ENCODE results near the gene DCAF12.

The DCAF12 gene

DNA sequence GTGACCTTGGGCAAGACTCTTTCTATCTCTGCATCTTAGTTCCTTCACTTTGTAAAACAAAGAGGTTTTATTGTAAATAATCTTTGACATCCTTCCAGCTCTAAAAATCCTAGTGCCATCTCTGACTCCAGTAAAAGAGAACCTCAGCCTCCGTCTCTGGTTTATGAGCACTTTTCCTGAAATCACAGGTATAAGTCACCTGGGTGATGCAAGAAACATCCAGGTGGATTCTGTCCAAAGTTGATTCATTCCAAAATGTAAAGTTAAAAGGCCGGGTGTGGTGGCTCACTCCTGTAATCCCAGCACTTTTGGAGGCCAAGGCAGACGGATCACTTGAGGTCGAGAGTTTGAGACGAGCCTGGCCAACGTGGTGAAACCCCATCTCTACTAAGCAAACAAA is 56.7 kb downstream of the DCAF12 start:
- Histone ChIP-seq H3K36me3 (replicated peaks; ENCODE audit: insufficient read depth, low read length) (no peaks in the 10 kb centered on the region), H3K4me2 (ENCODE audit: low read depth, low read length) (no peak overlapping the region), H2AFZ (ENCODE audit: low read length) (no peak overlapping the region), H4K20me1 (ENCODE audit: insufficient read depth, low read length) (no peaks in the 10 kb centered on the region), H3K9me2 (replicated peaks; ENCODE audit: insufficient read depth, low read length) (no peaks in the 10 kb centered on the region), H3K79me2 (ENCODE audit: low read length) (no peaks in the 10 kb centered on the region), H3K27me3 (replicated peaks; ENCODE audit: insufficient read depth, low read length) (no peaks in the 10 kb centered on the region), H3K9ac (ENCODE audit: low read length) (no peak overlapping the region), H3F3A (ENCODE audit: insufficient read depth, low read length) (peaks cover 5% of the 10 kb centered on the region; the same call in 1 of the 2 replicates), H3K9me3 (replicated peaks; ENCODE audit: insufficient read depth, low read length) (no peaks in the 10 kb centered on the region), H3K4me1 (ENCODE audit: low read length) (peaks cover 16% of the 10 kb centered on the region), H3K27ac (ENCODE audit: low read length) (no peak overlapping the region), H3K4me3 (ENCODE audit: low read length) (no peak overlapping the region)
- no peak for DNase-seq
- TF ChIP-seq EZH2phosphoT487 (IDR thresholded peaks at IDR 0.05; ENCODE audit: low read length) (no peak), EZH2 (optimal IDR thresholded peaks at IDR 0.05; ENCODE audit: low read depth, low read length) (no peak)
- TF ChIP-seq, protein P1, sequence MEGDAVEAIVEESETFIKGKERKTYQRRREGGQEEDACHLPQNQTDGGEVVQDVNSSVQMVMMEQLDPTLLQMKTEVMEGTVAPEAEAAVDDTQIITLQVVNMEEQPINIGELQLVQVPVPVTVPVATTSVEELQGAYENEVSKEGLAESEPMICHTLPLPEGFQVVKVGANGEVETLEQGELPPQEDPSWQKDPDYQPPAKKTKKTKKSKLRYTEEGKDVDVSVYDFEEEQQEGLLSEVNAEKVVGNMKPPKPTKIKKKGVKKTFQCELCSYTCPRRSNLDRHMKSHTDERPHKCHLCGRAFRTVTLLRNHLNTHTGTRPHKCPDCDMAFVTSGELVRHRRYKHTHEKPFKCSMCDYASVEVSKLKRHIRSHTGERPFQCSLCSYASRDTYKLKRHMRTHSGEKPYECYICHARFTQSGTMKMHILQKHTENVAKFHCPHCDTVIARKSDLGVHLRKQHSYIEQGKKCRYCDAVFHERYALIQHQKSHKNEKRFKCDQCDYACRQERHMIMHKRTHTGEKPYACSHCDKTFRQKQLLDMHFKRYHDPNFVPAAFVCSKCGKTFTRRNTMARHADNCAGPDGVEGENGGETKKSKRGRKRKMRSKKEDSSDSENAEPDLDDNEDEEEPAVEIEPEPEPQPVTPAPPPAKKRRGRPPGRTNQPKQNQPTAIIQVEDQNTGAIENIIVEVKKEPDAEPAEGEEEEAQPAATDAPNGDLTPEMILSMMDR (IDR thresholded peaks at IDR 0.05; ENCODE audit: low read length), result no peak

DNA sequence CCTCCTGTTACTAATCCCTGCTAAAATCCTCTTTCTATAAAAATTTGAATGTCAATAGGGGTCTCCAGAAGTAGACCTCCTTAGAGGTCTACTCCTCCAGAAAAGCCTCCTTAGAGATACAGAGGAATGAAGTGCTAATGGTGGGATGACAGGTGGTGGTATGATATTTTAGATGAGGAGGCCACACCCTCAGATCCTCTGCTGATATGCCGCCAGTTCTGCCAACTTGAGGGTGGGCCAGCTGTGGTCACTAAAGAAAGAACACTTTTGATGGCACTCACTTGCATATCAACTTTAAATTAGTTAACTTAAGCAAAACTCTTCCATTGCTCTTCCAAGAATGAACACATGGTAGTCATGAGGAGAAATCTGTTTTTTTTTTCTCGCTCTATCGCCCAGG is 61.0 kb downstream of the DCAF12 start:
- Histone ChIP-seq H3K27ac (ENCODE audit: low read length) (no peak overlapping the region), H3K79me2 (ENCODE audit: low read length) (no peaks in the 10 kb centered on the region), H2AFZ (ENCODE audit: low read length) (no peak overlapping the region), H3K4me2 (ENCODE audit: low read depth, low read length) (no peak overlapping the region), H3K4me1 (ENCODE audit: low read length) (peaks cover 1% of the 10 kb centered on the region; the same call in 1 of the 2 replicates), H3K36me3 (replicated peaks; ENCODE audit: insufficient read depth, low read length) (no peaks in the 10 kb centered on the region), H3F3A (ENCODE audit: insufficient read depth, low read length) (0 out of 2 replicates have a peak, but pooled peaks cover under 1% of the 10 kb centered on the region), H3K9ac (ENCODE audit: low read length) (no peak overlapping the region), H3K27me3 (replicated peaks; ENCODE audit: insufficient read depth, low read length) (no peaks in the 10 kb centered on the region), H3K9me3 (replicated peaks; ENCODE audit: insufficient read depth, low read length) (no peaks in the 10 kb centered on the region), H4K20me1 (ENCODE audit: insufficient read depth, low read length) (no peaks in the 10 kb centered on the region), H3K4me3 (ENCODE audit: low read length) (no peak overlapping the region), H3K9me2 (replicated peaks; ENCODE audit: insufficient read depth, low read length) (no peaks in the 10 kb centered on the region)
- no peak for DNase-seq
- TF ChIP-seq EZH2 (optimal IDR thresholded peaks at IDR 0.05; ENCODE audit: low read depth, low read length) (no peak), EZH2phosphoT487 (IDR thresholded peaks at IDR 0.05; ENCODE audit: low read length) (no peak)
- TF ChIP-seq, protein P1 (IDR thresholded peaks at IDR 0.05; ENCODE audit: low read length), result no peak

DNA sequence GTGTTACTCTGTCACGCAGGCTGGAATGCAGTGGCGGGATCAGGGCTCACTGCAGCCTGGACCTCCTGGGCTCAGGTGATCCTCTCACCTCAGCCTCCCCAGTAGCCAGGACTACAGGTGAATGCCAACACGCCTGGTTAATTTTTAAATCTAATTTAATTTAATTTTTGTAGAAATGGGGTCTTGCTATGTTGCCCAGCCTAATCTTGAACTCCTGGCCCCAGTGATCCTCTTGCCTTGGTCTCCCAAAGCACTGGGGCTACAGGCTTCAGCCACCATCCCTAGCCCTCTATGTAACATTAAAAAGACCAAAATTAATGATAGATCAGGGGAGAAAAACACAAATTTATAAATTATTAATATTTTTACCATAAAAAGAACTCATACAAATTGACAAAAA is 66.5 kb downstream of the DCAF12 start:
- Histone ChIP-seq H3K36me3 (replicated peaks; ENCODE audit: insufficient read depth, low read length) (no peaks in the 10 kb centered on the region), H3K27ac (ENCODE audit: low read length) (no peak overlapping the region), H3K4me1 (ENCODE audit: low read length) (no peaks in the 10 kb centered on the region), H2AFZ (ENCODE audit: low read length) (no peak overlapping the region), H3K4me2 (ENCODE audit: low read depth, low read length) (no peak overlapping the region), H3K4me3 (ENCODE audit: low read length) (no peak overlapping the region), H3K27me3 (replicated peaks; ENCODE audit: insufficient read depth, low read length) (no peaks in the 10 kb centered on the region), H3K9me3 (replicated peaks; ENCODE audit: insufficient read depth, low read length) (no peaks in the 10 kb centered on the region), H3K9ac (ENCODE audit: low read length) (no peak overlapping the region), H3K79me2 (ENCODE audit: low read length) (no peaks in the 10 kb centered on the region), H3F3A (ENCODE audit: insufficient read depth, low read length) (no peaks in the 10 kb centered on the region), H3K9me2 (replicated peaks; ENCODE audit: insufficient read depth, low read length) (no peaks in the 10 kb centered on the region), H4K20me1 (ENCODE audit: insufficient read depth, low read length) (no peaks in the 10 kb centered on the region)
- TF ChIP-seq, protein P1 (IDR thresholded peaks at IDR 0.05; ENCODE audit: low read length), result no peak
- TF ChIP-seq EZH2 (optimal IDR thresholded peaks at IDR 0.05; ENCODE audit: low read depth, low read length) (no peak), EZH2phosphoT487 (IDR thresholded peaks at IDR 0.05; ENCODE audit: low read length) (no peak)
- no peak for DNase-seq

All from MM.1S (cell line).